ENCODE measurements around the gene DEFB113.

The DEFB113 gene

DNA sequence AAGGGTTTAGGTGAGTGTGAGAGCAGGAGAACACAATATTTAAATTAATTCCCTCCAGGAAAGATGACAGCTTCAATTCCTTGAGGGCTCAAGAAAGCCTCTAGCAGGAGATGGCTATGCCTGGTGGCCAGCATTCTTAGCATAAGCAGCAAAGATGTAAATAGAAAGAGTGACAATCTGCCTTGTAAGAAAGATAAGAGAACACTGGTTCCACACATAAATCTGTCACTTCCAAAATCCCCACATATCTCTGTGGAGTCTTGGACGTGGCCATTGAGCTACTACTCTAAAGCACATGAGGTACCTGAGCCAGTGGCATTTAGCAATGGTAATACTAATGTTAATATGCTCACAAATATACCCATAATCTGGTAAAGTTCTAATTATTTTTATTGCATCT lies 34.7 kb downstream of the DEFB113 start:
- DNase-seq, result no peak

DNA sequence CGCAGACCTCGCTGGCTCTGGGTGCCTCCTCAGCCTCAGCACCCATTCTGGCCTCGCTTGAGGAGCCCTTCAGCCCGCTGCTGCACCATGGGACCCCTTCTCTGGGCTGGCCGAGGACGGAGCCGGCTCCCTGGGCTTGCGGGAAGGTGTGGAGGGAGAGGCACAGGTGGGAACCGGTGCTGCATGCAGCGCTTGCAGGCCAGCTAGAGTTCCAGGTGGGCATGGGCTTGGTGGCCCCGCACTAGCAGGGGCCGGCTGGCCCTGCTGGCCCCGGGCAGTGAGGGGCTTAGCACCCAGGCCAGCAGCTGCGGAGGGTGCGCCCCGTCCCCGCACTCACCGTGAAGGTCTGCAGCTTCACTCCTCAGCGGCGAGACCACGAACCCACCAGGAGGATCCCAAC lies 35.9 kb downstream of the DEFB113 start:
- DNase-seq, result no peak

DNA sequence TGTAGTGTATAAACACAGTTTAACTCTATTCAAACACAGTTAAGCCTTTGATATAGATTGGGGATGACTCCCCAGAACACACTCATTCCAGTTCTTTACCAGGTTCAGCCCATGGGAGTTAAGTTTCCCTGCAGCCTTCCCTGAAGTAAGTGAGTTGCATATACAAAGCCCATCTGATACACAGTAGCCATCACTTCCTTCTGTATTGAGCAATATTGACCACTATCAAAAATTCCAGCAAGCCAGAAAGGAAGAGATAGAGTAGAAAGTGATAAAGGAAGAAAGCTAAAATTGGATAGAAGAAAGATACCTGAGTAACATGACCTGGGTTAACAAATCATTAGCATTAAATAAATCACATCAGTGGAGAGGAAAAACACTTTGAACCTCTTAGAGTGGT lies 40.1 kb downstream of the DEFB113 start:
- no peak for DNase-seq

DNA sequence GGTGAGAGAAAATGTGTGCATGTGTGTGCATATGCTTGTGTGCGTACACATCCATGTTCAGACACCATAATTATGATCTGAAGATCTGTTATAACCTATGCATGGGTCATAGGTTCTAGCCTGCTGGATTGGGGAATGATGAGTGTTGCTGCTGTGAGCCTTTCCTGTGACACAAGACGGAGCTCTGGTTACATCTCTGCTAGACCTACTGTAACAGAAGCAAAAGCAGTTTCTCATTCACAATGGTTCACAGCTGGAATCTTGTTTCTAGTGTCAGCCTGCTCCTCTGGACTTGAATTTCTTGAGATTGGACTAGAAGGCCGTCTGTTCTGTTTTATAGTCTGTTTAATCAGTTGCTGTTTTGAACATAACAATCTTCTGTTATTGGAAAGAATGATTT lies 45.6 kb downstream of the DEFB113 start:
- no peak for DNase-seq

DNA sequence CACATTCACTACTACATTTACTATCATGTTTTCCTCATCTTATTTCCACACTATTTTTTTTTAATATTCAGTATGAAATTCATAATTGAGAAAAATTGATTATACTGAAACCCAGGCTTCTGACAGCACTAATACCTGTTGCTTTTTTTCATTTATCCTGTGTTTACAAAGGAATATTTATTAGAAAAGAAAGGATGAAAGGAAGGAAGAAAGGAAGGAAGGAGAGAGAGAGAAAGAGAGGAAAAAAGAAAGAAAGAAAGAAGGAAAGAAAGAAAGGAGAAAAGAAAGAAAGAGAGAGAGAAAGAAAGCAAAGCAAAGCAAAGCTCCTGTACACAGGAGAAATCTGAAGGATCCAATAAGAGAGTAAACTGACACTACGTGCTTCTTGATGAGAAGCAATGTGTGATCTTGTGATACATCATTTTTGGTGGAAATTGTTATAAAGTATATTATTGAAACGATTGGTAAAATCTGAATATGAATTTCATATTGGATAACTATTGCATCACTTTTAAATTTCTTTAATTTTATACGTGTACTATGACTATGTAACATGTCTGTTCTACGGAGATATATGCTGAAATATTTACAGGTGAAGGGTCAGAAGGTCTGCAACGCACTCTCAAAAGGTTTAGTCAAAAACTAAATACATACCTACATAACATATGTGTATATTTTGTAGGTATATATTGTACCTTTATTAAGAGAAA lies 49.3 kb downstream of the DEFB113 start:
- DNase-seq, result no peak

DNA sequence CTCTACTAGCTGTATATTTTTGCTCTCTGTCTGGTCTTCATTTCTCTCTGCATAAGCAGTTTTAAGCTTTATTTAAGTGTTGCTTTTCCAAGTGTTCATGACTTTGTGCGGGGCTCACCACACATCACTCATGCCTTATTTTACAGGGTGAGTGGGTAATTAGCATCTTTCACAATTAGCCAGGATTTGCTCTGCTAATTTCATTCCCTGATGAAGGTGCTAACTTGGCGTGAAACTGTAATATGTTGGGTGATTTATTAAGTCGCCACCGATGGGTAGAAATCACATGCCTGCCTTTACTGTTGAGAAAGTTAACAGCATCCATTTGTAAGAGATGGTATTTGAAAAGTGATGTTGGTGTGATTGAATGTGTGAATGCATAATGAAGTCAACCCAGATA lies 50.2 kb downstream of the DEFB113 start:
- no peak for DNase-seq

DNA sequence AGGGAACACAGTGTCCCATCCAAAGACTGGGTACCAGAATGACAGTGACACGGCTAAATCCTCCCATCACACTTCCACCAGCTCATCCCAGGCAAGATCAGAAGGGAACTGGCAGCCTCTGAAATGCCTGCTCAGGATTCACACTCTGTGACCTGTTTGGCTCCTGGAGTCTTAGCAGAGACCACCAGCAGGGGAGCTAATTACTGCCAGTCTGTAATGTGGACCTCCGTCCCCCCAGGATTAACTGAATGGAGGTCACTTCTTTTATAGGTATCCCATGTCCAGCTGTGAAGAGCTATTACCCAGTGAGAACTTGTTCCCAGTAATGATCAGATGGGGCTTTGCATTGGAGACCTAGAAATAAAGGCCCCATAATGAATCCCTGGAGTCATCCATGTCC lies 50.6 kb downstream of the DEFB113 start:
- no peak for DNase-seq

All from KG1 (cell line).